DOHH2 (cell line): ENCODE results near the gene ROBO1.

ENCODE experiments used
- H3F3A ChIP-seq: fragments of 200-600 bp; sonication (generic), shearing (Covaris generic); 2 replicates; pipeline ENCODE4 v1.6.0; 2016; ENCODE audit warnings: antibody characterized with exemption, mild to moderate bottlenecking; ENCODE audit not compliant: control insufficient read depth, insufficient read depth
- H3K27ac ChIP-seq: fragments of 200-600 bp; sonication (generic); 2 replicates; pipeline ENCODE4 v1.5.1; 2014; ENCODE audit warnings: low read depth, mild to moderate bottlenecking, low read length, moderate library complexity
- H3K27me3 ChIP-seq: fragments of 200-600 bp; sonication (generic); 2 replicates; pipeline ENCODE4 v1.6.1; 2014; ENCODE audit warnings: mild to moderate bottlenecking, low read length, mixed read lengths; ENCODE audit not compliant: control insufficient read depth
- H3K36me3 ChIP-seq: fragments of 200-600 bp; sonication (generic); 2 replicates; pipeline ENCODE4 v1.6.1; 2014; ENCODE audit warnings: mild to moderate bottlenecking, low read length, moderate library complexity, mixed read lengths; ENCODE audit not compliant: control insufficient read depth
- H3K4me1 ChIP-seq: fragments of 200-600 bp; sonication (generic); 2 replicates; pipeline ENCODE4 v1.6.1; 2014; ENCODE audit warnings: mild to moderate bottlenecking, low read length, mixed read lengths; ENCODE audit not compliant: control insufficient read depth
- H3K4me2 ChIP-seq: fragments of 200-600 bp; sonication (generic); 2 replicates; pipeline ENCODE4 v1.6.0; 2014; ENCODE audit warnings: mild to moderate bottlenecking, low read length, moderate library complexity
- H3K4me3 ChIP-seq: fragments of 200-600 bp; sonication (generic); 2 replicates; pipeline ENCODE4 v1.5.1; 2014; ENCODE audit warnings: mild to moderate bottlenecking, low read length, mixed read lengths
- H3K79me2 ChIP-seq: fragments of 200-600 bp; sonication (generic); 2 replicates; pipeline ENCODE4 v1.6.1; 2014; ENCODE audit warnings: mild to moderate bottlenecking, low read length, mixed read lengths; ENCODE audit not compliant: control insufficient read depth
- H3K9me2 ChIP-seq: fragments of 200-600 bp; sonication (generic); replicated peaks from 2 replicates; pipeline ENCODE4 v1.6.1; 2014; ENCODE audit warnings: mild to moderate bottlenecking, low read length, mixed read lengths; ENCODE audit not compliant: control insufficient read depth
- H3K9me3 ChIP-seq: fragments of 200-600 bp; sonication (generic); 2 replicates; pipeline ENCODE4 v1.6.1; 2014; ENCODE audit warnings: antibody characterized with exemption, low read length, mixed read lengths; ENCODE audit not compliant: control insufficient read depth, insufficient read depth
- H4K20me1 ChIP-seq: fragments of 200-600 bp; sonication (generic); 2 replicates; pipeline ENCODE4 v1.6.0; 2014; ENCODE audit warnings: low read depth, mild to moderate bottlenecking, antibody characterized with exemption, low read length, moderate library complexity; ENCODE audit not compliant: control insufficient read depth, insufficient read depth
- CTCF ChIP-seq: fragments of 200-600 bp; sonication (generic); IDR thresholded peaks from one replicate; pipeline ENCODE4 v1.5.1; 2014; ENCODE audit warnings: antibody characterized with exemption, mild to moderate bottlenecking, low read depth, low read length; ENCODE audit not compliant: poor library complexity, severe bottlenecking
- EZH2phosphoT487 ChIP-seq: fragments of 200-600 bp; sonication (generic); IDR thresholded peaks from 2 replicates; pipeline ENCODE4 v1.6.1; 2017; ENCODE audit warnings: borderline replicate concordance, mild to moderate bottlenecking, antibody characterized with exemption, low read length, moderate library complexity, mixed read lengths

ROBO1 gene

GRCh38 chr3:78741066-78741645, 1026.6 kb downstream of the ROBO1 start:
- Histone ChIP-seq H3K27me3 (no peaks in the 10 kb centered on the region), H3F3A (no peaks in the 10 kb centered on the region), H3K9me3 (no peaks in the 10 kb centered on the region), H3K4me3 (no peak overlapping the region), H3K4me2 (no peak overlapping the region), H3K27ac (no peak overlapping the region), H3K9me2 (no peaks in the 10 kb centered on the region), H4K20me1 (no peaks in the 10 kb centered on the region), H3K4me1 (no peaks in the 10 kb centered on the region), H3K36me3 (no peaks in the 10 kb centered on the region), H3K79me2 (no peaks in the 10 kb centered on the region)
- TF ChIP-seq EZH2phosphoT487 (no peak), CTCF (peak; percentile 51)

GRCh38 chr3:78738833-78739232, 1029.0 kb downstream of the ROBO1 start:
- Histone ChIP-seq H3K79me2 (no peaks in the 10 kb centered on the region), H3F3A (no peaks in the 10 kb centered on the region), H4K20me1 (no peaks in the 10 kb centered on the region), H3K9me3 (no peaks in the 10 kb centered on the region), H3K27me3 (no peaks in the 10 kb centered on the region), H3K9me2 (no peaks in the 10 kb centered on the region), H3K36me3 (no peaks in the 10 kb centered on the region), H3K27ac (no peak overlapping the region), H3K4me3 (no peak overlapping the region), H3K4me1 (no peaks in the 10 kb centered on the region), H3K4me2 (no peak overlapping the region)
- TF ChIP-seq EZH2phosphoT487 (no peak), CTCF (no peak)

GRCh38 chr3:78737988-78738387, 1029.8 kb downstream of the ROBO1 start:
- Histone ChIP-seq H3F3A (no peaks in the 10 kb centered on the region), H3K4me3 (no peak overlapping the region), H3K9me3 (no peaks in the 10 kb centered on the region), H3K36me3 (no peaks in the 10 kb centered on the region), H3K27ac (no peak overlapping the region), H3K79me2 (no peaks in the 10 kb centered on the region), H3K4me2 (no peak overlapping the region), H3K4me1 (no peaks in the 10 kb centered on the region), H3K9me2 (no peaks in the 10 kb centered on the region), H3K27me3 (no peaks in the 10 kb centered on the region), H4K20me1 (no peaks in the 10 kb centered on the region)
- TF ChIP-seq EZH2phosphoT487 (no peak), CTCF (no peak)
